UCSD-AML1 (cell line): Measurements from ENCODE around the gene KEAP1.

Experiments
- DNase-seq: peaks from one replicate; lab custom pipeline; 2025; ENCODE audit not compliant: unreplicated experiment; lab: John Stamatoyannopoulos, UW

The KEAP1 gene

GRCh38 chr19:10450853-10451609, 52.1 kb downstream of the KEAP1 start:
- DNase-seq: no peak

GRCh38 chr19:10450191-10450852, 52.8 kb downstream of the KEAP1 start:
- no peak for DNase-seq

- DNase-seq: no peak
Observed at GRCh38 chr19:10449037-10449436, 54.1 kb downstream of the KEAP1 start.

- no peak for DNase-seq
Observed at GRCh38 chr19:10442698-10443097, 60.5 kb downstream of the KEAP1 start.

GRCh38 chr19:10439588-10439987, 63.6 kb downstream of the KEAP1 start:
- no peak for DNase-seq
